ENCODE results near the gene PADI1.

PADI1 gene

DNA sequence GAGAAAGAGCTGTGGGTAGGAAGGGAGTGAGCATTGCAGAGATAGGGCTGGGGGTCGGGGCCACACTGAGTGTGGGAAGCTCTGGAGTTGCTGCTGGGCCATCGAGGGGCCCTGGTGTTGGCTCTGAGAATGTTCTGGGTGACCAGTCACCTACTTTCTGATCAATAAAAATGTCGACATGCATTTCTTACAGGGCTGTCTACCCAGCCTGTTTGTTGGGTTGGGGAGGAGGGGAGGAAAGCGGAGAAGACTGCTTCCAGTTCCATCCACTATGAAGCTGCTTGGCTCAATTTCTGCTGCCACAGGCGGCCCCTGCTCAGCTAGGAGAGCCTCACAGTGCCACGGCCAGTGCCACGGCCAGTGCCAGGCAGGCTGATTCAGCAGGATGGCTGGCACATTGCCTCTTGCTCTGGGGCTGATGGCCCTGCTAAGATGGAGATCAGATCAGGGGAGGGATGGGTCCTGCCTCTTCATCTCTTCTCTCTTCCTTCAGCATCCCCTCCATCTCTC, 40.9 kb downstream of the PADI1 start:
- no peak for DNase-seq

DNA sequence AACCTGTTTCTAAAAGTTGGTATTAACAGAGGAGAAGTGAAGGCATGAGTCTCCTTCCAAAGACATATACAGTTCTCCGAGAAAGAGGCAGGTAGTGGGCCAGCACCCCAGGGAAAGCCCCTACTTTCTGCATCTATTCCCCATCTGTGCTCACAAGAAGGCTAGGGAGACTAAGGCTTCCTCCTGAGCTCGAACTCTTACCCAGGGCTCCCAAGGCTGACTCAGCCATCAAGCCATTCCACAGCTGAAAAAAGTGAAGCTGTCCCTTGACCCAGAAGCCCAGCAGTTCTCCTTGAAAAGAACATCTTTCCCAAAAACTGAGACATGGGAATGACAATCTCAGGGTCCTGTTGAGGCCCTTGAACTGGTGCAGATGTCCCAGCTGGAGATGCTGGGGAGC, 42.0 kb downstream of the PADI1 start:
- DNase-seq: no peak

DNA sequence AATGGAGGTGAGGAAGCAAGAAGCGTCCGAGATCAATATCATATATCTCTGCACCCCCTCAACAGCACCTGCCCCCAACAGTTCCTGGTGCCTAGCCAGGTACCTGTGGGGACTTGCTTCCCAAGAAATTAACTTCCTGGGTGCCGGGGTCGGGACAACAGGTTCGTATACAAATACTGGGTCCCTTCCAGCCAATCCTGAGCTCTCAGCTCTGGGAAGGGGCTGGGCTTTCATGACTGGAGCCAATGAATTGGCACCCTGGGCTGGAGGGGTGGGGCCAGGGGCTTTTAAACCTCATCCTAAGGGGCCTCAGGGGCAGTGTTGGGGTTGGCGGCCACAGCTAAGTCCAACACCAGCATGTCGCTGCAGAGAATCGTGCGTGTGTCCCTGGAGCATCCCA, 43.9 kb downstream of the PADI1 start, which contains the start of gene PADI3:
Gene PADI3, plus strand, starts transcription at position 318 of the 400 bp plus-strand sequence. Its CDS starts 40 bp downstream, at position 358.
- no peak for DNase-seq

DNA sequence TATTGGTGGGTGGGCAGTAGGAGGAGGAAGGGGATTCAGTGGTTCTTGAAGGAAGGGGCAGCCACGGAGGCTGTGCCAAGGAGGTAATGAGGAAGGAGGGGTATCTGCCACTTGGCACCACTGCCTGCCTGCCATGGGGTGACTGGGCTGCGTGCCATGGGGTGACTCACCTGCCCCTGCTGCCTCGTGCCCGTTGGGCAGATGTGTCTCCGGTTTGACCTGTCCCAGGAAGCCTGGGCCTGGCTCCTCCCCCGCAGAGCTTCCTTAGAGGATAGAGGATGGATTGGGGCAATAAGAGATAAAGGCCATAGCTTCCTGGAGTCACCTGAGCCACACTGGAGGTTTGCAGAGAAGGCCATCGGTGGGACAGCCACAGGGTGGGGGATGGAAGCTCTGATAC, 45.7 kb downstream of the PADI1 start:
- no peak for DNase-seq

DNA sequence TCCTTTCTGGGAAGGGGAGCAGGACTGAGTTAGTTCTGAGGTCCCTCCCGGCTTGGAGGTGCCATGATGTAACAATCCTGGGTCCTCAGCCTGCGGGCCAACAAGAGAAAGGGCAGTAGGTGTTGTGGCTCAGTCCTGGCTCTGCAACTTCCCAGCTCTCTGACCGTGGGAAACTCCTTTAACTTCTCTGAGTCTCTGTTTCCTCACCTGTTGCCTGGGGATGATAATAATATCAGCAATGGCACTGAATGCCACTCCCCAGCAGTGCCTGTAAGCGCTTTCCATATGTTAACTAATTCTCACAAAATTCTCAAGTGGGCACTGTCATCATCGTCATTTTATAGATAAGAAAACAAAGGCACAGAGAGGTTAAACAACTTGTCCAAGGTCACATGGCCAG, 46.3 kb downstream of the PADI1 start:
- no peak for DNase-seq

DNA sequence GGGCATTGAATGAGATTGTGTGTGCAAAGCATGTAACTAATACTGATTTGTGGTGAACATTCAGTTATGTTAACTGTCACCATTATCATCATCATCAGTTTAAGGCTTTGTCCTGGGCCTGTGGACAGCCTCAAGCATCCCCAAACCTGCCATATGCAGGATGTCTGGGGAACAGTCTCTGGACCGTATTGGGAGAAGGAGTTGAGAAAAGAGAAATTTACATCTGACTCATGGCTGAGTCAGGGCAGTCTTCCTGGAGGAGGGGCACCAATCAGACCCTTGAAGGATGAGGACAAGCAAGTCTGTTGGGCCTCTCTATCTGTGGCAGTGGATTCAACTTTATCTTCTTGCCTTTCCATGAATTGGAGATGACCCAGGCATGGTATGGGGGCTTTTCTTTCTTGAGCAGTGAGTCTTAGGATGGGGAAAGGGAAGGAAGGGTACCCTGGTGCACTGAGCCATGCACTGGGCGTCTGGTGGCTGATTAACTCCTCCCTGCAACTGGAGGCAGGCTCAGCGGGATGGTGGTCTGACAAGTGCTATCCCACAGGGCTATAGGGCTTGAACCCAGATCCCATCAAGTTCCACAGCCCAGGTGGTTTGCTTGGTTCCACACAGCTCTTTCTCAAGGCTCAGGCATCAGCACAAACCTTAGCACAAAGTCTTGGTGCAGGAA, 46.9 kb downstream of the PADI1 start:
- no peak for DNase-seq

DNA sequence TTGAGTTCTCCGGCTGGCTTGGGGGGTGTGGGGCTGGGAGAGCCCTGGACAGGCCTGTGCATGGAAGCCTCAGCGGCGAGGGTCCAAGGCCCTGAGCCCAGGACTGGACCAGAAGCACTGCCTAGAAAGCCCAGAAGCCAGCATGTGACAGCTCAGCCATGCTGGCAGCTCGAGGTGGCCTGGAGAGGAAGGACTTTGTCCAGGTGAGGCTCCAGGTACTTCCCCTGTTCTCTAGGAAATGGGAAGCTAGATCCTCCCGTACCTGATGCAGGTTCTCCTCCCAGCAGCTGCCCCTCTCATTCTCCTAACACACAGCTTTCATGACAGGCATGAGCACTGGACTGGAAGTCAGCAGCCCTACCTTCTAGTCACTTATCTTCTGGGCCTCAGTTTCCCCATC, 50.4 kb downstream of the PADI1 start:
- DNase-seq: no peak

DNA sequence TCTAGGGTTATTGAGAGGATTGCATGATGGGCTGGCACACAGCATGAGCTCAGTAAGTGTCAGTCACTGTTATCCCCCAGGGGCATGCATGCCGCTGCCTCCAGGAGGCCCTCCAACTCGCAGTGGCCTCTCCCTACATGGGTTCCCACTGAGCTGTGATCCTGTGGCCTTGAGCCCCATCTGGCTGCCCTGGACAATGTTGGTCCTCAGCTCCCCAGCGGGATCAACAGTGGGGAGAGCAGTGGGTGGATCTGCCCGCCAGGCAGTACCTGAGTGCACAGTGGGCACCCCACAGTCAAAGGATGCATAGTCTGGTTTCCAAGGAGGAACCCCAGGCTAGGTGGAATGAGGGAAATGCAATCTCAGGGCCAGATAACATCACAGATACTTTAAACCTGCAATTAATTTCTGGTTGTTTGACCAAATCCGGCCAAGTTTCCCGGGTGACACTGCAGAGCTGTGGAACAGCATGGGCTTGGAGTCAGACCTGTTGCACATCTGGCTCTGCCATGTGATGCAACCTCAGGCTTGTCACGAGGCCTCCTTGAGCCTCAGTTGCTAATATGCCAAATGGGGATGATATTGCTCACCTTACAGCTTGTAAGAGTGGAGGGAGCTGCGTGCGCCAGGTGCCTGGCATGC, 53.3 kb downstream of the PADI1 start:
- no peak for DNase-seq

DNA sequence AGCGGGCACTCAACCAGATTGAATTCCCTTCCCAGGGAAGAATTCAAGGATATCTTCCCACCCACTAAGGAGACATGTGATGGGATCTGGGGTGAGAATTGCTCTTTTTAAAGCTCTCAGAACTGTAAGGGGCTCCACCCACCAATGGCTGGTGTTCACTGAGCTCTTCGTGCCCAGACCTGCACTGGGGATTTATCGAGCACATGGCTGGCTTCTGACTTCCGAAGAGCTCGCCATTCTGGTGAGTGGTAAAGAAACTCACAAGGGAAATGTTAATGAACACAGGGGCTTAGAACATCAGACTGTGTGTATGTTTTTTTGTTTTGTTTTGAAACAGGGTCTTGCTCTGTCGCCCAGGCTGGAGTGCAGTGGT, 53.8 kb downstream of the PADI1 start:
- DNase-seq: no peak

DNA sequence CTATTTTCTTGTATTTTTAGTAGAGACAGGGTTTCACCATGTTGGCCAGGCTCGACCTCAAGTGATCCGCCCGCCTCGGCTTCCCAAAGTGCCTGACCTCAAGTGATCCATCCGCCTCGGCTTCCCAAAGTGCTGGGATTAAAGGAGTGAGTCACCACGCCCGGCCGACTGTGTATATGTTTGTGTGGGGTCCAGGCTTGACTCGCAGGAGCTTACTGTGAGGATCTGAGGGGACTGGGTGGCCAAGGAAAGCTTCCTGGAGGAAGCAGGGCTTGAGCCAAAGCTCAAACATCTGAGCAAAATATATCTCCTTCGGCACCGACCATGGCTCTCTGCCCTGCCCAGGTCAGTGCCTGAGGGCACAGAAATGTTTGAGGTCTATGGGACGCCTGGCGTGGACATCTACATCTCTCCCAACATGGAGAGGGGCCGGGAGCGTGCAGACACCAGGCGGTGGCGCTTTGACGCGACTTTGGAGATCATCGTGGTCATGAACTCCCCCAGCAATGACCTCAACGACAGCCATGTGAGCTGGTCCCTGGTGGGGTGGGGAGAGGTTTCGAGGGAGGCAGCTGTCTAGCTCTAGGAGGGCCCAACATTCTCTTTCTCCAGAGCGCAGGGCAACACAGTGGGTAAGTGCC, 54.4 kb downstream of the PADI1 start:
- DNase-seq: no peak

DNA sequence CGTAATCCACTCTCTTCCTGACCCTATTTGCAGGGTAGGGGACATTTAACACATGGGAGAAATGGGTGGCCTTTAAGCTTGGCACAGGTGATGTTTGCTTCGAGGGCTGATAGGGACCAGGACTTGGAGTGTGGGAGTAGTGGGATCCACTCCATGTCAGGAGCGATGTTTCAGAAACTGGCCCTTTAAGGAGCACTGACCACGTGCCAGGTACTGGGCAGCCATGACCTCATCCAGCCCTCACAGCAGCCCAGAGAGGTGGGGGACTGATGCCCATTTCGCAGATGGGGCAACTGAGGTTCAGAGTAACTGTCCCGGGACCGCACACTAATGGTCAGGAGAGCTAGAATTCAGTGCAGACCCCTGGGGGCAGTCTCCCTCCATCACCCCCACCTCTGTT, 55.3 kb downstream of the PADI1 start:
- DNase-seq: no peak

DNA sequence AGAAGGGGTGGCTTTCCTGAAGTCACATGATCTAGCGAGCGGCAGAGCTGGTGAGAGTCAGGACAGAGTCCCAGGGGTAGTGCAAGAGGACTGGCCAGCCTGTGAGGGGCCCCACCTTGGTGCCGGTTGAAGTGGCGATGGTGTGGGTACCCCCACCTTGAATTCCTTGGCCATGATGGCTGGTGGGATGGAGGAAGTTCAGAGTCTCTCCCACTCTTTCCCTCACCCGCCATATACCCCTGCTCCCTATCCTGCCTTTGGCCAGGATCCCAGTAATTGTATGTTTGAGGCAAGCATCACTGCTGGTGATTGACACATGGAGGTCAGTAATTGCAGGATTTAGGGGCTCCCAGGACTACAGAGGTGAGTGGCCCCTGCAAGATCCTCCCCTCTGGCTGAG, 55.8 kb downstream of the PADI1 start:
- DNase-seq: no peak

DNA sequence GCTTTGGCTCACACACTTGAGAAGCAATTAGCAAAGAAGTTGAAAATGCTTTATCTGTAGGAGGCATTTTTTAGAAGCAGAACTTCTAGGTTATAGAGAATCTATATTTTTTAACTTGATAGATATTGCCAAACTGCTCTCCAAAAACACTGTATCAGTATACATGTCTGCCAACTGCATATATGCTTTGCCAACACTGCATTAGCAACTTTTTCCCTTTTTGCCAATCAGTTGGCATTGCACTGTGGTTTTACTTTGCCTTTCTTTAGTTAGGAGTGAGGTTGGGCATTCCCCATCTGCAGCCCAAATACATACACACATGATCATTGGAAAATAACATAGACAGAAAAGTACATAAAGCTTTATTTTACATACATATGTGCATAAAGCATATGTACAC, 59.0 kb downstream of the PADI1 start:
- DNase-seq: no peak

DNA sequence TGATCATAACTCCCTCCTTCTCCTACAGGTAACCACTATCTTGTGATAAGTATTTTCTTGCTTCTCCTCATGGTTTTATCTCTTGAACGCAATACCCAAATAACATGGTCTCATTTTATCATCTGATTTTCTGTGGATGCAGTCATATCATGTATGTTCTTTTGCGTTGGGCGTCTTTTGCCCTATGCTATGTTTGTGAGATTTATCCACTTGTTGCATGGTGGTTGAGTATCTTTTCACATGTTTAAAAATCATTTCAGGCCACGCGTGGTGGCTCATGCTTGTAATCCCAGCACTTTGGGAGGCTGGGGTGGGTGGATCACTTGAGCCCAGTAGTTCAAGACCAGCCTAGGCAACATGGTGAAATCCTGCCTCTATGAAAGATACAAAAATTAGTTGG, 59.5 kb downstream of the PADI1 start:
- no peak for DNase-seq

DNA sequence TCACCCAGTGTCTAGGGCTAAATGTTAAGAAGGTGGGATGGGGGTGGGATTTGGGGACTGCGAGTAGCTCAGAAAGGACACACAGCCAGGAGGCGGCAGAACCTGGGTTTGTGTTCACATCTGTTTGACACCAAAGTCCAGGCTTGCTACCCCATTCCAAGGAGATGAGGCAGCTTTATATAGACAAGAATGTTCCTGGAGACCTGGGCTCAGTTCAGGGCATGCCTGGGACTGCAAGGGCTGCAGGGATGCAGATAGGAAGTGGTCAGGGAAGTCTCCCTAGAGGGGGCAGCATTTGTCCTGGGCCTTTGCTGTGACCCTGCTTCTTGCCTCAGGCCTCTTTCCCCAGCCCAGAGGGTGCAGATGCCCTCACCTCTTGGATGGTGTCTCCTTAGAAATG, 60.2 kb downstream of the PADI1 start:
- no peak for DNase-seq

DNA sequence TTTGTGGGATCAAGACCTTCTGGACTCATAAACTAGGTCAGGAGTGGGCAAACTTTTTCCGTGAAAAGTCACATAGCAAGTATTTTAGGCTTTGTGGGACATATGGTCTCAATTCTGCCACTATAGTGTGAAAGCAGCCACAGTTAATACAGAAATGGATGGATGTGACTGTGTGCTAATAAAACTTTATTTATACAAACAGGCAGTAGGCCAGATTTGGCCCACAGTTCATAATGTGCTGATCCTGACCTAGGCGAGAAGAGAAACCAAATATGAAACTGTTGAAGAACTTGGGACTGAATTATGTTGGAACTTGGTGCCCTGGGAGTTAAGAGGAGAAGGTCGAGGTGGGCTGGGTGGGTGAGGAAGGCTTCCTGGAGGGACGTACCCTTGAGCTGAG, 61.0 kb downstream of the PADI1 start:
- no peak for DNase-seq

DNA sequence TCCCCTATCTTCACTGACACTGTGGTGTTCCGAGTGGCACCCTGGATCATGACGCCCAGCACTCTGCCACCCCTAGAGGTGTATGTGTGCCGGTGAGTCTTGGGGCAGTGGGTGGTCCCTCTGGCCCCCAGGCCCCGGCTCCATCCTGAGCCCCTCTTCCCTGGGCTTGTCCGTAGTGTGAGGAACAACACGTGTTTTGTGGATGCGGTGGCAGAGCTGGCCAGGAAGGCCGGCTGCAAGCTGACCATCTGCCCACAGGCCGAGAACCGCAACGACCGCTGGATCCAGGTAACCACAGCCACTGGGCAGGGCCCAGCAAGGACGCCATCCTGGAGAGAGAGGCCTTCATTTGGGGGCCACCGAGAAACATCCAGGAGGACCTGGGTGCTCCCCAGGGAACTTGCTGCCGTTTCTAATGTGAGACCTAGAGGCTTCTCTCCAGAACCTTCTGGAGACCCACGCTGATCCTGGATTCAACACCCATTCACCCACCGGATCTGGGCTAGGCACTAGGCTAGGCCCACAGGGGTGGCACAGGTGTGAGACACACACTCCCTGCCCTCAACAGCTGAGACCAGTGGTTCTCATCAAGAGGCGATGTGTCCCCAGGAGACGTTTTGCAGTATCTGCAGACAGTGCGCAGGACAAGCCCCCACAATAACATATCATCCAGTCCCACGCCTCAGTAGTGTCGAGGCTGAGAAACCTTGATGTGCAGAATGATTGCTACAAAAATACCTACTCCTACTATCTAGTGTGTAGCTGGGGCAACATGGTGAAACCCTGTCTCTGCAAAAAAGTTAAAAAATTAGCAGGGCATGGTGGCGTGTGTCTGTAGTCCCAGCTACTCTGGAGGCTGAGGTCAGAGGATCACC, 66.2 kb downstream of the PADI1 start:
- no peak for DNase-seq

DNA sequence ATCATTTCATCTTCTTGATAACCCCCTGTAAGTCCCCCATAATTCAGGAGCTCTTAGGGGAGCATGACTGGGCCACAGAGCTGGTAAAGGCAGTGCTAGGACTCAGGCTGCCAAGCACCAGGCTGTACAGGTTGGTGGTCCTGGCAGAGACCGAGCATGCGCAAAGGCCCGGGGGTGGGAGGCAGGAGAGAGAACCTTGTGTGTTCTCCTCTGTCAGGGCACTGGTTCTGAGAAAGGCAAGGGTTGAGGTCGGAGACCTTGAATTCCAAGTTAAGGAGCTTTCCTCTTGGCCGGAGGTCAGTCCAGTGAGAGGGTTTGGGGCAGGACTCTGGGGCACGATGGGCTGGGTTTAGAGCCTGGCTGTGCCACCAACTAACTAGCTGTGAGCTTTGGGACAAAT, 67.1 kb downstream of the PADI1 start:
- no peak for DNase-seq

DNA sequence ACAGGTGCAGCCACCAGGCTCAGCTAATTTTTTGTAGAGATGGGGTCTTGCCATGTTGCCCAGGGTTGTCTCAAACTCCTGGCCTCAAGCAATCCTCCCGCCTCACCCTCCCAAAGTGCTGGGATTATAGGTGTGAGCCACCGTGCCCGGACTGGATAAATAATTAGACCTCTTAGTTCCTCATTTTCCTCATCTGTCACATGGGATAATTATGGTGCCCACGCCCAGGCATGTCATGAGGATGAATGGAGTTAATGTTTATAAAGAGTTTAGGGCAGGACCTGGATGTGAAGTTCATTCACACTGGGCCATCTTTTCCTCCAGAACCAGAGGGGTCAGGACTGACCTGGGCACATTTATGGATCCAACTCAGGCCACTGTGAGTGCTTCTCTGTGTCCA, 67.7 kb downstream of the PADI1 start:
- DNase-seq: no peak

DNA sequence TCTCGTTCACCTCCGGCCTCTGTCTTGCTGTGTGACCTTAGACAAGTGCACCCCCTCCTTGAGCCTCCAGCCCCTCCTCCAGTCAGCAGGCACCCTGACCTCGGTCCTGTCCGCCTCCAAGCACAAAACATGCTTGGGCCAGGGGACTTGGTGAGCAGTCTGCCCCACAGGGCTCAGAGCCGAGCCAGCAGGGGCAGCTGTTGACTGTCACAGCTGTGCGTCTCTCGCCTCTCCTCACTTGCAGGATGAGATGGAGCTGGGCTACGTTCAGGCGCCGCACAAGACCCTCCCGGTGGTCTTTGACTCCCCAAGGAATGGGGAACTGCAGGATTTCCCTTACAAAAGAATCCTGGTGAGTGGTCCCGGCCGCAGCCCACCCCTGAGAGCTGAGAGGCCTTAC, 68.2 kb downstream of the PADI1 start:
- no peak for DNase-seq

DNA sequence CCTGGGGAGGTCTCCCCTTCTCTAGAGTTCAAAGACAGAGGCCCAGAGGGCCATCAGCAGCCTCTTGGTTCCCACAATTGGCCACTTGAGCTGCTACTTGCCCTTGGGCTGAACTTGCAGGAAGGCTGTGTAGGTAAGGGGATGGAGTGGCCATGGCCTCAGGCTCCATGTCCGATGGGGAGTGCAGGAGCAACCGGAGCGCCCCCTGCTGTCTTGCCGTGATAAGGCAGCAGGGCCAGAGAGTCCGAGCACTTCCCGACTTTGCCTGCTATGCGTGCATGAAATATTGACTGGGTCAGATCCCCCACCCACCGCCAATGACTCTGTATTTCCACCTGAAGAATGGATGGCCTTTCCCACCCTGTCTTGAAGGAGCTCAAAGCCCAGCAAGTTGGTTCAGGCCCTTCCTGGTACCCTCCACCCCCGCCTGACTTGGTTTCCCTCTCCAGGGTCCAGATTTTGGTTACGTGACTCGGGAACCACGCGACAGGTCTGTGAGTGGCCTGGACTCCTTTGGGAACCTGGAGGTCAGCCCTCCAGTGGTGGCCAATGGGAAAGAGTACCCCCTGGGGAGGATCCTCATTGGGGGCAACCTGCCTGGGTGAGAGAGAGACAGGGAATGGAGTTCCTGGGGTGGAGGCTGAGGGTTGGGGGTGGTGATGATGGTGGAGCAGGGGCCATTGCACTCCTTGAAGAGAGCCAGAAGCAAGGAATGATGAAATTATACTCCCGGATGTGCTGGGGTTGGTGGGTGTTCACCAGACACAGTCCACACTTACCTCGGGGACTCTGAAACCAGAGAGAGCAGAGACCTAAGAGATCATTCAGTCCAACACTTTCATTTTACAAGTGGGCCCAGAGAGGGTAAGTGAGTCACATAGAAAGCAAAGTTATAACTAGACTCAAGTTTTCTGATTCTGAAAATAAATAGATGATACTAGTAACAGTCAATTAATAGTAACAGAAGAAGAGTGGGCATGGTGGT, 69.5 kb downstream of the PADI1 start:
- DNase-seq: no peak

DNA sequence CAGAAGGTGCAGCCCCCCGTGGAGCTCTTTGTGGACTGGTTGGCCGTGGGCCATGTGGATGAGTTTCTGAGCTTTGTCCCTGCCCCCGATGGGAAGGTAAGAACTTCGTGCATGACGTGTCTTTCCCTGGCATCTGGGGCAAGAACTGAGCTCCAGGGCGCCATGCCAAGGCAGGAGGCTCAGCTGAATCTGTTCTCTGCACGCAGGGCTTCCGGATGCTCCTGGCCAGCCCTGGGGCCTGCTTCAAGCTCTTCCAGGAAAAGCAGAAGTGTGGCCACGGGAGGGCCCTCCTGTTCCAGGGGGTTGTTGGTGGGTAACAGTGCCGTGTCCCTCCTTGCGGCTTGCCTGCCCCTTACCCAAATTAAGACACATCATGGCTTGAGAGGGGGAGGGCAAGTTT, 71.6 kb downstream of the PADI1 start:
- no peak for DNase-seq
